SK-N-SH treated with all-trans-retinoic acid at 6 μM for 48 hours (cell line): Measurements from ENCODE around the gene CACNA1H.

ENCODE experiments used
- ATAC-seq: fragments of 200-7000 bp; cut with Tn5 transposase; 3 replicates; pipeline ENCODE4 v1.9.1; 2020; ENCODE audit warnings: mild to moderate bottlenecking, moderate library complexity
- ARNTL ChIP-seq: fragments of 450-650 bp; formaldehyde crosslinking; IDR thresholded peaks from 2 replicates; pipeline ENCODE4 v1.5.0; 2020; ENCODE audit warnings: low read depth, mild to moderate bottlenecking, moderate library complexity, borderline replicate concordance
- CSDC2 ChIP-seq: fragments of 250-450 bp; sonication (Bioruptor Pico); IDR thresholded peaks from 2 replicates; pipeline ENCODE4 v1.5.0; 2020; ENCODE audit warnings: mild to moderate bottlenecking, moderate library complexity
- CSRNP3 ChIP-seq: fragments of 250-450 bp; sonication (Bioruptor Pico); IDR thresholded peaks from 2 replicates; pipeline ENCODE4 v1.5.1; 2021; ENCODE audit warnings: mild to moderate bottlenecking, moderate library complexity
- ESRRG ChIP-seq: fragments of 250-450 bp; sonication (Bioruptor Pico); IDR thresholded peaks from 2 replicates; pipeline ENCODE4 v1.6.1; 2021; ENCODE audit warnings: mild to moderate bottlenecking
- GLIS3 ChIP-seq: fragments of 250-450 bp; sonication (Bioruptor Pico); IDR thresholded peaks from 2 replicates; pipeline ENCODE4 v1.5.0; 2020; ENCODE audit warnings: mild to moderate bottlenecking, moderate library complexity
- ISL1 ChIP-seq: fragments of 250-450 bp; sonication (Bioruptor Pico); IDR thresholded peaks from 2 replicates; pipeline ENCODE4 v2.1.2; 2022; ENCODE audit warnings: mild to moderate bottlenecking, moderate library complexity
- OSR1 ChIP-seq: fragments of 250-450 bp; sonication (Bioruptor Pico); IDR thresholded peaks from 2 replicates; pipeline ENCODE4 v1.8.0; 2022; ENCODE audit warnings: moderate library complexity, mild to moderate bottlenecking, inconsistent platforms
- POU6F1 ChIP-seq: fragments of 250-450 bp; sonication (Bioruptor Pico); IDR thresholded peaks from 2 replicates; pipeline ENCODE4 v1.8.0; 2021; ENCODE audit warnings: low read depth, mild to moderate bottlenecking, moderate library complexity, borderline replicate concordance
- PPARA ChIP-seq: fragments of 250-450 bp; sonication (Bioruptor Pico); IDR thresholded peaks from 2 replicates; pipeline ENCODE4 v1.5.0; 2020; ENCODE audit warnings: mild to moderate bottlenecking, borderline replicate concordance
- SNAI2 ChIP-seq: fragments of 250-450 bp; sonication (Bioruptor Pico); IDR thresholded peaks from 2 replicates; pipeline ENCODE4 v1.5.0; 2020; ENCODE audit warnings: mild to moderate bottlenecking, moderate library complexity
- TCF4 ChIP-seq: fragments of 250-450 bp; sonication (Bioruptor Pico); IDR thresholded peaks from 2 replicates; pipeline ENCODE4 v1.8.0; 2021; ENCODE audit warnings: mild to moderate bottlenecking, moderate library complexity, borderline replicate concordance
- TOX ChIP-seq: fragments of 250-450 bp; sonication (Bioruptor Pico); IDR thresholded peaks from 2 replicates; pipeline ENCODE4 v1.8.0; 2021; ENCODE audit warnings: mild to moderate bottlenecking, moderate library complexity, borderline replicate concordance
- ZFP3 ChIP-seq: fragments of 250-450 bp; sonication (Bioruptor Pico); IDR thresholded peaks from 2 replicates; pipeline ENCODE4 v1.5.0; 2020; ENCODE audit warnings: mild to moderate bottlenecking, moderate library complexity
- ZFP30 ChIP-seq: fragments of 450-650 bp; formaldehyde crosslinking; IDR thresholded peaks from 2 replicates; pipeline ENCODE4 v1.5.0; 2022; ENCODE audit warnings: mild to moderate bottlenecking, moderate library complexity
- ZNF565 ChIP-seq: fragments of 450-650 bp; formaldehyde crosslinking; conservative IDR thresholded peaks from 2 replicates; pipeline ENCODE4 v1.5.0; 2020; ENCODE audit warnings: low read depth, mild to moderate bottlenecking, moderate library complexity
- ZNF8 ChIP-seq: fragments of 450-650 bp; formaldehyde crosslinking; IDR thresholded peaks from 2 replicates; pipeline ENCODE4 v1.5.0; 2020; ENCODE audit warnings: mild to moderate bottlenecking, moderate library complexity
- TF ChIP-seq, protein P1 (sequence below): fragments of 250-450 bp; sonication (Bioruptor Pico); IDR thresholded peaks from 2 replicates; pipeline ENCODE4 v1.5.0; 2020; ENCODE audit warnings: mild to moderate bottlenecking, moderate library complexity
- TF ChIP-seq, protein P2 (sequence below): fragments of 250-450 bp; sonication (Bioruptor Pico); IDR thresholded peaks from 2 replicates; pipeline ENCODE4 v1.5.1; 2020; ENCODE audit warnings: low read depth, mild to moderate bottlenecking, moderate library complexity
- TF ChIP-seq, protein P3 (sequence below): fragments of 250-450 bp; sonication (Bioruptor Pico); IDR thresholded peaks from 2 replicates; pipeline ENCODE4 v1.8.0; 2020; ENCODE audit warnings: mild to moderate bottlenecking, moderate library complexity, borderline replicate concordance

The CACNA1H gene

GRCh38 chr16:1123525-1124230 is 29.2 kb upstream of the CACNA1H start:
- TF ChIP-seq CSDC2 (no peak), ESRRG (CRISPR knock-in tag) (no peak), CSRNP3 (CRISPR knock-in tag) (no peak)
- TF ChIP-seq, protein P1, sequence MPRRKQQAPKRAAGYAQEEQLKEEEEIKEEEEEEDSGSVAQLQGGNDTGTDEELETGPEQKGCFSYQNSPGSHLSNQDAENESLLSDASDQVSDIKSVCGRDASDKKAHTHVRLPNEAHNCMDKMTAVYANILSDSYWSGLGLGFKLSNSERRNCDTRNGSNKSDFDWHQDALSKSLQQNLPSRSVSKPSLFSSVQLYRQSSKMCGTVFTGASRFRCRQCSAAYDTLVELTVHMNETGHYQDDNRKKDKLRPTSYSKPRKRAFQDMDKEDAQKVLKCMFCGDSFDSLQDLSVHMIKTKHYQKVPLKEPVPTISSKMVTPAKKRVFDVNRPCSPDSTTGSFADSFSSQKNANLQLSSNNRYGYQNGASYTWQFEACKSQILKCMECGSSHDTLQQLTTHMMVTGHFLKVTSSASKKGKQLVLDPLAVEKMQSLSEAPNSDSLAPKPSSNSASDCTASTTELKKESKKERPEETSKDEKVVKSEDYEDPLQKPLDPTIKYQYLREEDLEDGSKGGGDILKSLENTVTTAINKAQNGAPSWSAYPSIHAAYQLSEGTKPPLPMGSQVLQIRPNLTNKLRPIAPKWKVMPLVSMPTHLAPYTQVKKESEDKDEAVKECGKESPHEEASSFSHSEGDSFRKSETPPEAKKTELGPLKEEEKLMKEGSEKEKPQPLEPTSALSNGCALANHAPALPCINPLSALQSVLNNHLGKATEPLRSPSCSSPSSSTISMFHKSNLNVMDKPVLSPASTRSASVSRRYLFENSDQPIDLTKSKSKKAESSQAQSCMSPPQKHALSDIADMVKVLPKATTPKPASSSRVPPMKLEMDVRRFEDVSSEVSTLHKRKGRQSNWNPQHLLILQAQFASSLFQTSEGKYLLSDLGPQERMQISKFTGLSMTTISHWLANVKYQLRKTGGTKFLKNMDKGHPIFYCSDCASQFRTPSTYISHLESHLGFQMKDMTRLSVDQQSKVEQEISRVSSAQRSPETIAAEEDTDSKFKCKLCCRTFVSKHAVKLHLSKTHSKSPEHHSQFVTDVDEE (CRISPR knock-in tag), result no peak
- ATAC-seq, result no peak

GRCh38 chr16:1124291-1124690 is 28.6 kb upstream of the CACNA1H start:
- TF ChIP-seq ARNTL (CRISPR knock-in tag), result no peak
- no peak for ATAC-seq

DNA sequence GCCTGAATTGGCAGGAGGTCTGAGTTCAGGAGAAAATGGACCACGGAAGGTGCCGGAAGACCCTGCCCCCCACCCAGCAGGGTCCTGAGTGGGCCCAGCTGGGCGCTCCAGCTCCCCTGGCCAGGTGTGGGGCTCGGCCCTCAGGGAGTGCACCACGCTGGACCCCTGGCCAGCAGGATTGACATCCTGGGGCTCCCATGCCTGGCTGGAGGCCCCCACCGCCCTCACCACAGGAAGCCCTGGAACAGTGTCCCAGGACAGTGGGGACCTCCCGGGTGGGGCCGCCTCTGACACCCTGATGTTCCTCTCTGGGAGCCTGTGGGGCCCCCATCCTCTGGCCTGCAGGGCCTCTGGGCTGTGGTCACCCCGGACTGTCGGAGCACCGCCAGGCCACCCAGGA is 28.1 kb upstream of the CACNA1H start:
- TF ChIP-seq ZFP30 (CRISPR knock-in tag) (no peak), CSDC2 (no peak), ZFP3 (CRISPR knock-in tag) (no peak), GLIS3 (CRISPR knock-in tag) (no peak), TOX (CRISPR knock-in tag) (no peak)
- TF ChIP-seq, protein P2, sequence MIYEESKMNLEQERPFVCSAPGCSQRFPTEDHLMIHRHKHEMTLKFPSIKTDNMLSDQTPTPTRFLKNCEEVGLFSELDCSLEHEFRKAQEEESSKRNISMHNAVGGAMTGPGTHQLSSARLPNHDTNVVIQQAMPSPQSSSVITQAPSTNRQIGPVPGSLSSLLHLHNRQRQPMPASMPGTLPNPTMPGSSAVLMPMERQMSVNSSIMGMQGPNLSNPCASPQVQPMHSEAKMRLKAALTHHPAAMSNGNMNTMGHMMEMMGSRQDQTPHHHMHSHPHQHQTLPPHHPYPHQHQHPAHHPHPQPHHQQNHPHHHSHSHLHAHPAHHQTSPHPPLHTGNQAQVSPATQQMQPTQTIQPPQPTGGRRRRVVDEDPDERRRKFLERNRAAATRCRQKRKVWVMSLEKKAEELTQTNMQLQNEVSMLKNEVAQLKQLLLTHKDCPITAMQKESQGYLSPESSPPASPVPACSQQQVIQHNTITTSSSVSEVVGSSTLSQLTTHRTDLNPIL (CRISPR knock-in tag), result no peak
- TF ChIP-seq, all 23 proteins: peak for 0
- ATAC-seq, result no peak

- no peak for TF ChIP-seq OSR1 (CRISPR knock-in tag)
- TF ChIP-seq, protein P3, sequence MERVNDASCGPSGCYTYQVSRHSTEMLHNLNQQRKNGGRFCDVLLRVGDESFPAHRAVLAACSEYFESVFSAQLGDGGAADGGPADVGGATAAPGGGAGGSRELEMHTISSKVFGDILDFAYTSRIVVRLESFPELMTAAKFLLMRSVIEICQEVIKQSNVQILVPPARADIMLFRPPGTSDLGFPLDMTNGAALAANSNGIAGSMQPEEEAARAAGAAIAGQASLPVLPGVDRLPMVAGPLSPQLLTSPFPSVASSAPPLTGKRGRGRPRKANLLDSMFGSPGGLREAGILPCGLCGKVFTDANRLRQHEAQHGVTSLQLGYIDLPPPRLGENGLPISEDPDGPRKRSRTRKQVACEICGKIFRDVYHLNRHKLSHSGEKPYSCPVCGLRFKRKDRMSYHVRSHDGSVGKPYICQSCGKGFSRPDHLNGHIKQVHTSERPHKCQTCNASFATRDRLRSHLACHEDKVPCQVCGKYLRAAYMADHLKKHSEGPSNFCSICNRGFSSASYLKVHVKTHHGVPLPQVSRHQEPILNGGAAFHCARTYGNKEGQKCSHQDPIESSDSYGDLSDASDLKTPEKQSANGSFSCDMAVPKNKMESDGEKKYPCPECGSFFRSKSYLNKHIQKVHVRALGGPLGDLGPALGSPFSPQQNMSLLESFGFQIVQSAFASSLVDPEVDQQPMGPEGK (CRISPR knock-in tag), result no peak
- TF ChIP-seq, protein P2 (CRISPR knock-in tag), result no peak
- TF ChIP-seq TCF4 (CRISPR knock-in tag), result no peak
- TF ChIP-seq GLIS3 (CRISPR knock-in tag), result no peak
- TF ChIP-seq CSDC2, result no peak
- TF ChIP-seq ZFP3 (CRISPR knock-in tag), result no peak
- TF ChIP-seq PPARA (CRISPR knock-in tag), result no peak
- TF ChIP-seq ISL1 (CRISPR knock-in tag), result no peak
- ATAC-seq, result peak; percentile 31
These were observed 27.4 kb upstream of the CACNA1H start for GRCh38 chr16:1125471-1125870.

DNA sequence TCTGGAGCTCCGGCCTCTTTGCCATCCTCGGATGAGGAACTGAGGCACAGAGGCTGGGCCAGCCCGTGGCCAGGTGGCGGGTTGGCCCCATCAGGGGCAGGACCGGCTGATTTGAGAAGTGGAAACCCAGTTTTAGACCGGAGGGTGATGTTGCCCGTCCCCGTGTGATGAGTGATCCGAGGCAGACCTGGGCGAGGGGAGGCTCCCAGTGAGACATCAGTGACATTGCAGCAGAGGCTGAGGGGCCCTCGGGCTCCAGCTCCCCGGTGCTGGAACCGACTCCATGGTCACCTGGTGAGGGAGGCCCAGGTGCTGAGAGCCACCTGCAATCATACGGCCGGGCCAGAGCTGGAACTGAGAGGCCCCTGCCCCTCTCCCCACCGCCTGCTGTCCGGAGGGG is 26.9 kb upstream of the CACNA1H start:
- TF ChIP-seq ZNF8 (CRISPR knock-in tag), result no peak
- TF ChIP-seq POU6F1 (CRISPR knock-in tag), result no peak
- TF ChIP-seq ZNF565, result no peak
- no peak for TF ChIP-seq SNAI2 (CRISPR knock-in tag)
- no peak for ATAC-seq
